Epithelial cell of proximal tubule (primary cell): ENCODE data around the gene DEXI. TPM values are rescaled to one million over a fixed set of nuclear protein-coding genes. Genes with fewer than 3 reads are reported as not detected.

Experiments
- DNase-seq: peaks from one replicate; pipeline ENCODE4 v3.0.0-alpha.2; 2011; ENCODE audit warnings: low read depth
- H3K4me3 ChIP-seq: 2 replicates; pipeline ENCODE4 v1.5.1; 2011; ENCODE audit warnings: low read depth, mild to moderate bottlenecking, low read length
- total RNA-seq: library from RNA; depleted of rRNA; stranded (reverse); fragments of >200 nt; gene quantifications from 2 replicates; pipeline ENCODE4 v1.2.3, GENCODE V29; 2015
- TF ChIP-seq, protein P1 (sequence below): conservative IDR thresholded peaks from 2 replicates; pipeline ENCODE4 v1.5.1; 2012; ENCODE audit warnings: low read depth, mild to moderate bottlenecking, low read length

The DEXI gene
- total RNA-seq, 1 donor from 2014 or later = 43.9 TPM

DNA sequence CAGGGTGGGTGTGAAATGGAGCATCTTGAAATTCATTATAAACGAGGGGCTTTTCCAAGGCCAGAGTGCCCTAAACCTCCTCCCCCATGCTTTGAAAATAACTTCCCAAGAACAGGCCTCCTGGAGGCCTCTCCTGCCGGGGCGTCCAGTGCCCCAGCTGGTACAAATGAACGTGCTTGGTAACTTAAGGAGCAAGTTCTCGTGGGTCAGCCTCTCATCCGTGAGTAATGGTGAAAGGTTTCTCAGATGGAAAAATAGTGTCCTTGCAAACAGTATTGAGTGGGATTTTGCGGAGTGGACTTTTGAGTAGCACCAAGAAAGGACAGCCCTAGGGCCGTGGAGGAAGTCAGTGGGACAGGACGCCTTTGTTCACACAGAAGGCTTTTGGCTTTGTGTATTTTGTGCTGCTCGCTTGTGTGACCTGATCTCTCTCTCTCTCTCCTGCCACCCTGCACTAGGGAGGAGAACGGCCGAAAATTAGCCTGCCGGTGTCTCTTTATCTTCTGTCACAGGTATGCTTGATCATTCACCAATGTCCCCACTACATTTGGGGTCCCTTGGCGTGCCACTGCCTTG, 36.7 kb upstream of the DEXI start:
- TF ChIP-seq, protein P1, sequence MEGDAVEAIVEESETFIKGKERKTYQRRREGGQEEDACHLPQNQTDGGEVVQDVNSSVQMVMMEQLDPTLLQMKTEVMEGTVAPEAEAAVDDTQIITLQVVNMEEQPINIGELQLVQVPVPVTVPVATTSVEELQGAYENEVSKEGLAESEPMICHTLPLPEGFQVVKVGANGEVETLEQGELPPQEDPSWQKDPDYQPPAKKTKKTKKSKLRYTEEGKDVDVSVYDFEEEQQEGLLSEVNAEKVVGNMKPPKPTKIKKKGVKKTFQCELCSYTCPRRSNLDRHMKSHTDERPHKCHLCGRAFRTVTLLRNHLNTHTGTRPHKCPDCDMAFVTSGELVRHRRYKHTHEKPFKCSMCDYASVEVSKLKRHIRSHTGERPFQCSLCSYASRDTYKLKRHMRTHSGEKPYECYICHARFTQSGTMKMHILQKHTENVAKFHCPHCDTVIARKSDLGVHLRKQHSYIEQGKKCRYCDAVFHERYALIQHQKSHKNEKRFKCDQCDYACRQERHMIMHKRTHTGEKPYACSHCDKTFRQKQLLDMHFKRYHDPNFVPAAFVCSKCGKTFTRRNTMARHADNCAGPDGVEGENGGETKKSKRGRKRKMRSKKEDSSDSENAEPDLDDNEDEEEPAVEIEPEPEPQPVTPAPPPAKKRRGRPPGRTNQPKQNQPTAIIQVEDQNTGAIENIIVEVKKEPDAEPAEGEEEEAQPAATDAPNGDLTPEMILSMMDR = no peak
- H3K4me3 ChIP-seq = no peak overlapping the region
- no peak for DNase-seq

DNA sequence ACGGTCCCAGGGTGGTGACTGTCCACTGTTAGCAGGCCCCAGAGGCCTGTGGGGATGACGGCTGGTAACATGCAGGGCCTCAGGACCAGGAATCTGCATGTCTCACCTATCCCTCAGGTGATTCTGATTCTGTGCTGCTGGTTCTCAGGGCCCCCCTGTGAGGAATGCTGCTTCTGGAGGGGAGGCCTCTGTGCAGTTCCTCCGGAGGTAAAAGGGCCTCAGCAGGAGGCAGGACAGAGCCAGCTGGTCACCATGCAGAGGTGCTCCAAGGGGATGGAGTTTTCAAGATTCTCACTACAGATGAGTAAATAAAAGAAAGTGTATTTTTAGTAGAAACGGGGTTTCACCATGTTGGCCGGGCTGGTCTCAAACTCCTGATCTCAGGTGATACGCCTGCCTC, 35.9 kb upstream of the DEXI start:
- H3K4me3 ChIP-seq = no peak overlapping the region
- no peak for DNase-seq
- TF ChIP-seq, protein P1 = no peak

DNA sequence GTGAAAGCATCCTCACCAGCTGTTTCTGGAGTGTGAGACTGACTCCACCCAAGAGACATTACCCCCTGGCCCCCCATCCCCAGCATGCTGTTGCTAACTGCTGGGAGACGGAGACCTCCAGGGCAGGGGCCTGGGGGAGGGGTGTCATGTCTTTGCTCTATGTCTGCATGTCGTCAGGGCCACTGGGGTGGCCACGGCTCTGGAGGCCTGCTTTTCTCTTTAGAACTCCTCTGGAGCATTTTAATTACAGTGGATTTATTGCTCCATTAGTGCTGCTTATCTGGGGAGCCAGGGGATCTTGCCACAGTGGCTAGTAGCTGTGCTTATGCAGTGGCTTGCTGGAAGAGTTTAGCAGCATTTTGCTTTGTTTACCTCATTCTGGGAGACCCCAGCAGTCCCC, 34.4 kb upstream of the DEXI start:
- no peak overlapping the region for H3K4me3 ChIP-seq
- no peak for DNase-seq
- TF ChIP-seq, protein P1 = no peak

DNA sequence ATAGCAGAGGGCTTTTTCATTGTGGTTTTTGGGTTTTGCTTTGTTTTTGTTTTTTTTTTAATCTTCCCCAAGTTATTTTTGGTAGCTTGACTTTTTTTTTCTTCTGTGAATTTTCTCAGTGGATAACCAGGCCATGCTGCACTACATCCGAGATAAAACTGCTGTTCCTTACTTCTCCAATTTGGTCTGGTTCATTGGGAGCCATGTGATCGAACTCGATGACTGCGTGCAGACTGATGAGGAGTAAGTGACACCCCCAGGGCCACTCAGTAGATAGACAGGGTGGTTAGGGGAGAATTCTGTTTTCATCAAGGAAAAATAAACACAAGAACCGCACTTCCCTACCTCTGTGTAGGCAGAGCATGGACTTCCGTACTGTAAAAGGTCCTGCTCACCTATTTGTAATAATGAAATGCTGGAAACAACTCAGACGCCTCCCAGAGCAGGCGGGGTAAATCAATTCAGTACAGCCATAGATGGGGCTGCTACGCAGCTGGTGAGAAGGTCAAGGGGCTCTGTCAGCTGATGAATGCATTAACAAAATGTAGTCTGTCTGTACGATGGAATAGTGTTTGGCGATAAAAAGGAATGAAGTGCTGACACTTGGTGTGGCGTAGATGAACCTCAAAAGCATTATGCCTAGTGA, 30.7 kb upstream of the DEXI start:
- H3K4me3 ChIP-seq = no peak overlapping the region
- TF ChIP-seq, protein P1 = no peak
- DNase-seq = no peak

DNA sequence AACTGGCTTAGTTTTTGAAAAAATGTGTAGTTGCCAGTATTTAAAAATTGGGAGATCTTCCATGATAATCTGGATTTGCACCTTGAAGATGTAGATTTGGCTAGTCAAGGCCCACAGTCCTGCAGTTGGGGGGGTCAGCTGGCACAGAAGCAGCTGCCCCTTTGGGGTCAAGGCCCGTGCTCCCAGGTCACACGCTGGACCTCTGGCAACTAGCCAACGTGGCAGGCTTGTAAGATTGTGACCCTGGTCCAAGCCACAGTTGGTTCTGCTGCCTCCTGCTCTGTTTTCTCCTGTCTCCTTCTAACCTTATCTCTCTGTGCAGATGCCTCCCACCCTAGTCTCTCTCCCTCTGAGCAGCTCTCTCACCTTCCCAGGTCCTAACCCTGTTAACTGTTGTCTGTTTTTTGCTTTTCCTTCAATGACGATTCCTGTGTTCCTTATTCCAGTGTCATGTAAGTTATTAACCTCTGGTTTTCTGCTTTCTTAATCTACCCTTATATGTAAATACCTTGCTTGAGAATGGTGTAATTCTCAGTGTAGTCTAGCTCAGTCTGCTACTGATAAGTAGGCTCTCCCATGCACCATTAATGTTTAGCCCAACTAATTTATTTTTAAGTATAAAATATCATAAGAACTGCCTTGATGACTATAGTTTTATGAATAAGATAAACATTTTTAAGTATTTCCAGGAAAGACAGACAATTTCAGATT, 30.0 kb upstream of the DEXI start:
- TF ChIP-seq, protein P1 = no peak
- H3K4me3 ChIP-seq = no peak overlapping the region
- DNase-seq = no peak

DNA sequence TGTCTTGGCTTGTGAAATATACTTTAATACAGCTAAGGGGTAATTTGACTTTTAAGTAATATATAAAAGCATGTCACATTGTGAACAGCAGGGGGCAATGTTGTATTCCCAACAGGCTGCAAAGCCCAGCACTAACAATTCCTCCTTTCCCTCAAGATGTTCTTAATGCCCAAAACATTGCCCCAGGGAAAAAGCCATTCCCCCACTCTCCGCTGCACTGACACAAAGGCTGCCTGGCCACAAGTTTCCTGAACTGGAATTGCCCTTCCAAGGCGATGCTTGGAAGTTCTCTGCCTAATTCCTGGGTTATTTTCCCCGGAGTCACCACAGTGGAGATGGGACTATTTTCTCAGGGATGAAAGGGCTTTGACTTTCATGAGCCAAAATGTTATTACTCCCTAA, 29.3 kb upstream of the DEXI start:
- TF ChIP-seq, protein P1 = peak; percentile 75
- DNase-seq = no peak
- H3K4me3 ChIP-seq = no peak overlapping the region
